ENCODE data around the gene ANKRD66. TPM values are rescaled to one million over a fixed set of nuclear protein-coding genes. Genes with fewer than 3 reads are reported as not detected.

ANKRD66 gene
- total and polyA plus RNA-seq, 2 of the 4 experiments (the other 2 are of a cell fraction): not detected

- no peak overlapping the region for H3K56ac ChIP-seq (ENCODE audit: extremely low read depth, insufficient read depth, low read length)
- no peak overlapping the region for H3K4me3 ChIP-seq (ENCODE audit: insufficient read depth, low read depth, low read length)
- no peaks in the 10 kb centered on the region for H3K4me1 ChIP-seq (ENCODE audit: control insufficient read depth, insufficient read depth, low read length)
- H2AK5ac ChIP-seq (ENCODE audit: low read depth, low read length): no peak overlapping the region
- no peak overlapping the region for H4K5ac ChIP-seq (ENCODE audit: low read depth, low read length)
- no peak overlapping the region for H2BK5ac ChIP-seq (ENCODE audit: low read depth, low read length, poor library complexity, severe bottlenecking)
- ChIA-PET CTCF (no interaction called here), POLR2A (ENCODE audit: unreplicated experiment) (no interaction called here)
- no peak overlapping the region for H3K9ac ChIP-seq (ENCODE audit: low read depth, low read length)
- no peaks in the 10 kb centered on the region for H3K36me3 ChIP-seq (ENCODE audit: control insufficient read depth, insufficient read depth, low read length)
- H2BK20ac ChIP-seq (ENCODE audit: low read depth, low read length): no peak overlapping the region
- no peaks in the 10 kb centered on the region for H3K79me1 ChIP-seq (ENCODE audit: low read depth in 1 of 2, low read length in 2 of 2)
- WGBS, 2 experiments (ENCODE audit: extremely low coverage in 2 of 2, insufficient read length in 1 of 2): 30% methylated on average over 2 of the region's 12 CpGs; no CpG with 5 or more reads in 1 of the 2 experiments
- H3K4ac ChIP-seq (ENCODE audit: low read depth, low read length): no peak overlapping the region
- H3K4me2 ChIP-seq (ENCODE audit: low read depth, low read length): no peak overlapping the region
- no peak overlapping the region for H2BK120ac ChIP-seq (ENCODE audit: low read depth, low read length)
- H3K18ac ChIP-seq (ENCODE audit: low read depth, low read length): no peak overlapping the region
- DNase-seq (no peak), ATAC-seq (ENCODE audit: low read depth) (no peak)
- H3K27ac ChIP-seq (ENCODE audit: insufficient read depth, low read length): no peak overlapping the region
- in situ Hi-C loops (cut with MboI; ENCODE audit: low sequenced_read_pairs): loop anchor here (25.0 kb wide), 1 partner anchor 365 kb away; no protein-coding TSS in a partner anchor
- no peaks in the 10 kb centered on the region for H4K20me1 ChIP-seq (ENCODE audit: insufficient read depth, low read length)
- H3K23ac ChIP-seq (ENCODE audit: low read depth, low read length): no peak overlapping the region
- no peak overlapping the region for H2BK15ac ChIP-seq (ENCODE audit: low read depth, low read length)
- no peak overlapping the region for H2AFZ ChIP-seq (replicated peaks; ENCODE audit: low read length, poor library complexity)
- no peak for TF ChIP-seq ELK1 (IDR thresholded peaks at IDR 0.05; ENCODE audit: borderline replicate concordance, low read depth, low read length)
- no peak for TF ChIP-seq CHD1 (IDR thresholded peaks at IDR 0.05; ENCODE audit: low read depth, low read length)
- no peak for TF ChIP-seq SMC3 (IDR thresholded peaks at IDR 0.05; ENCODE audit: low read depth, low read length)
- no peak for TF ChIP-seq RCOR1 (IDR thresholded peaks at IDR 0.05; ENCODE audit: insufficient replicate concordance, low read length)
- no peak for TF ChIP-seq NFE2L2 (IDR thresholded peaks at IDR 0.05; ENCODE audit: low read depth, low read length)
- TF ChIP-seq MXI1 (IDR thresholded peaks at IDR 0.05; ENCODE audit: borderline replicate concordance, low read depth, low read length): no peak
- TF ChIP-seq FOS (IDR thresholded peaks at IDR 0.05; ENCODE audit: low read depth, low read length): no peak
- no peak for TF ChIP-seq CEBPB (IDR thresholded peaks at IDR 0.05; ENCODE audit: low read depth, low read length)
- TF ChIP-seq, protein P1, sequence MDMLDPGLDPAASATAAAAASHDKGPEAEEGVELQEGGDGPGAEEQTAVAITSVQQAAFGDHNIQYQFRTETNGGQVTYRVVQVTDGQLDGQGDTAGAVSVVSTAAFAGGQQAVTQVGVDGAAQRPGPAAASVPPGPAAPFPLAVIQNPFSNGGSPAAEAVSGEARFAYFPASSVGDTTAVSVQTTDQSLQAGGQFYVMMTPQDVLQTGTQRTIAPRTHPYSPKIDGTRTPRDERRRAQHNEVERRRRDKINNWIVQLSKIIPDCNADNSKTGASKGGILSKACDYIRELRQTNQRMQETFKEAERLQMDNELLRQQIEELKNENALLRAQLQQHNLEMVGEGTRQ (IDR thresholded peaks at IDR 0.05; ENCODE audit: low read depth, low read length): no peak
- H4K91ac ChIP-seq (ENCODE audit: insufficient read depth, low read depth, low read length): no peak overlapping the region
- BruUV-seq (replicated peaks): no TSS peak
- no peak overlapping the region for H4K8ac ChIP-seq (ENCODE audit: low read depth in 2 of 2, low read length in 2 of 2)
- H3K9me3 ChIP-seq (ENCODE audit: control insufficient read depth, insufficient read depth, low read length): no peaks in the 10 kb centered on the region
- no peaks in the 10 kb centered on the region for H3K9me1 ChIP-seq (ENCODE audit: insufficient read depth, low read length)
- intact Hi-C loops (cut with micrococcal nuclease): no loop called here
- dilution Hi-C loops (cut with HindIII; ENCODE audit: low sequenced_read_pairs, unreplicated experiment): no loop called here
- H2AK9ac ChIP-seq (replicated peaks; ENCODE audit: low read depth, low read length, poor library complexity): no peak overlapping the region
- no peaks in the 10 kb centered on the region for H3K27me3 ChIP-seq (ENCODE audit: control insufficient read depth, insufficient read depth, low read length)
- no peak overlapping the region for H3K14ac ChIP-seq (replicated peaks; ENCODE audit: low read depth, low read length)
Observed at GRCh38 chr6:46777476-46778346, 31.0 kb downstream of the ANKRD66 start.
